Liver (tissue), 3 donors: ENCODE results near the gene ZNF148.

ENCODE experiments used
- JUND ChIP-seq, 2 donors: IDR thresholded peaks; 2 replicates each; pipeline ENCODE4 v1.6.1; 2016; ENCODE audit warnings: antibody characterized with exemption in 2 of 2
- RAD21 ChIP-seq, 2 donors: IDR thresholded peaks; 2 replicates each; pipeline ENCODE4 v1.6.1; 2016; ENCODE audit warnings: antibody characterized with exemption in 2 of 2, mild to moderate bottlenecking in 2 of 2
- SP1 ChIP-seq: IDR thresholded peaks from 2 replicates; pipeline ENCODE4 v1.6.1; 2018; ENCODE audit warnings: antibody characterized with exemption, mild to moderate bottlenecking
- YY1 ChIP-seq: IDR thresholded peaks from 2 replicates; pipeline ENCODE4 v1.6.1; 2016; ENCODE audit warnings: antibody characterized with exemption, mild to moderate bottlenecking
- TF ChIP-seq, protein P1 (sequence below): fragments of 150-350 bp; IDR thresholded peaks from 2 replicates; pipeline ENCODE4 v1.5.1; 2017; ENCODE audit warnings: improper control_type of control experiment, low read depth, low read length; ENCODE audit not compliant: missing input control
- TF ChIP-seq, protein P2 (sequence below): IDR thresholded peaks from 2 replicates; pipeline ENCODE4 v1.6.1; 2016; ENCODE audit warnings: antibody characterized with exemption, mild to moderate bottlenecking
- TF ChIP-seq, protein P3 (sequence below): IDR thresholded peaks from 2 replicates; pipeline ENCODE4 v1.6.1; 2016; ENCODE audit warnings: antibody characterized with exemption
- donor health status: healthy.
- donor health status: healthy.

DNA sequence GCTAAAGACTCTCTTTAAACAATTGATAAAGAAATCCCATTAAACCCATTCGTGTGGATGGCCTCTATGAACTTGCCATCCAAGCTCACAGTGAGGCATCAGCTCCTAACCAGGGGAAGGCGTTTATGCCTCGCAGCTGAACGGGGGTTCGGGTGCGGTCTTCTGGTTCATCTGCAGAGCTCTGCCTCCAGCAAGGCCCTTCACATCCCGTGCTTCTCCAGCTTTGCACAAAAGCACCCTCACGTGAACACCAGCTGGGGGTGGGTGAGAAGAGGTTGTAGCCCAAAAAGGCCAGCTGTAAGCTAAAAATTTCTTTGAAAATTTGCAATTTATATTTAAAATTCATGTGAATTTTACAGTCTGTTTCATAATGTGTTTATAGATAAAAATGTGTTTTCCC, 39.5 kb upstream of the ZNF148 start:
- TF ChIP-seq SP1 (no peak), RAD21 (IDR thresholded peaks at IDR 0.05) (no peak), YY1 (no peak), JUND (IDR thresholded peaks at IDR 0.05) (no peak)
- TF ChIP-seq, protein P1, sequence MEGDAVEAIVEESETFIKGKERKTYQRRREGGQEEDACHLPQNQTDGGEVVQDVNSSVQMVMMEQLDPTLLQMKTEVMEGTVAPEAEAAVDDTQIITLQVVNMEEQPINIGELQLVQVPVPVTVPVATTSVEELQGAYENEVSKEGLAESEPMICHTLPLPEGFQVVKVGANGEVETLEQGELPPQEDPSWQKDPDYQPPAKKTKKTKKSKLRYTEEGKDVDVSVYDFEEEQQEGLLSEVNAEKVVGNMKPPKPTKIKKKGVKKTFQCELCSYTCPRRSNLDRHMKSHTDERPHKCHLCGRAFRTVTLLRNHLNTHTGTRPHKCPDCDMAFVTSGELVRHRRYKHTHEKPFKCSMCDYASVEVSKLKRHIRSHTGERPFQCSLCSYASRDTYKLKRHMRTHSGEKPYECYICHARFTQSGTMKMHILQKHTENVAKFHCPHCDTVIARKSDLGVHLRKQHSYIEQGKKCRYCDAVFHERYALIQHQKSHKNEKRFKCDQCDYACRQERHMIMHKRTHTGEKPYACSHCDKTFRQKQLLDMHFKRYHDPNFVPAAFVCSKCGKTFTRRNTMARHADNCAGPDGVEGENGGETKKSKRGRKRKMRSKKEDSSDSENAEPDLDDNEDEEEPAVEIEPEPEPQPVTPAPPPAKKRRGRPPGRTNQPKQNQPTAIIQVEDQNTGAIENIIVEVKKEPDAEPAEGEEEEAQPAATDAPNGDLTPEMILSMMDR: no peak
- TF ChIP-seq, protein P2, sequence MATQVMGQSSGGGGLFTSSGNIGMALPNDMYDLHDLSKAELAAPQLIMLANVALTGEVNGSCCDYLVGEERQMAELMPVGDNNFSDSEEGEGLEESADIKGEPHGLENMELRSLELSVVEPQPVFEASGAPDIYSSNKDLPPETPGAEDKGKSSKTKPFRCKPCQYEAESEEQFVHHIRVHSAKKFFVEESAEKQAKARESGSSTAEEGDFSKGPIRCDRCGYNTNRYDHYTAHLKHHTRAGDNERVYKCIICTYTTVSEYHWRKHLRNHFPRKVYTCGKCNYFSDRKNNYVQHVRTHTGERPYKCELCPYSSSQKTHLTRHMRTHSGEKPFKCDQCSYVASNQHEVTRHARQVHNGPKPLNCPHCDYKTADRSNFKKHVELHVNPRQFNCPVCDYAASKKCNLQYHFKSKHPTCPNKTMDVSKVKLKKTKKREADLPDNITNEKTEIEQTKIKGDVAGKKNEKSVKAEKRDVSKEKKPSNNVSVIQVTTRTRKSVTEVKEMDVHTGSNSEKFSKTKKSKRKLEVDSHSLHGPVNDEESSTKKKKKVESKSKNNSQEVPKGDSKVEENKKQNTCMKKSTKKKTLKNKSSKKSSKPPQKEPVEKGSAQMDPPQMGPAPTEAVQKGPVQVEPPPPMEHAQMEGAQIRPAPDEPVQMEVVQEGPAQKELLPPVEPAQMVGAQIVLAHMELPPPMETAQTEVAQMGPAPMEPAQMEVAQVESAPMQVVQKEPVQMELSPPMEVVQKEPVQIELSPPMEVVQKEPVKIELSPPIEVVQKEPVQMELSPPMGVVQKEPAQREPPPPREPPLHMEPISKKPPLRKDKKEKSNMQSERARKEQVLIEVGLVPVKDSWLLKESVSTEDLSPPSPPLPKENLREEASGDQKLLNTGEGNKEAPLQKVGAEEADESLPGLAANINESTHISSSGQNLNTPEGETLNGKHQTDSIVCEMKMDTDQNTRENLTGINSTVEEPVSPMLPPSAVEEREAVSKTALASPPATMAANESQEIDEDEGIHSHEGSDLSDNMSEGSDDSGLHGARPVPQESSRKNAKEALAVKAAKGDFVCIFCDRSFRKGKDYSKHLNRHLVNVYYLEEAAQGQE: no peak
- TF ChIP-seq, protein P3, sequence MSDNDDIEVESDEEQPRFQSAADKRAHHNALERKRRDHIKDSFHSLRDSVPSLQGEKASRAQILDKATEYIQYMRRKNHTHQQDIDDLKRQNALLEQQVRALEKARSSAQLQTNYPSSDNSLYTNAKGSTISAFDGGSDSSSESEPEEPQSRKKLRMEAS: no peak
